Measurements from ENCODE around the gene PPM1B.
"Not testable (repeated sequence)": the region's sequence is repeated elsewhere in the genome, so short reads cannot be mapped to it uniquely, and the experiment has no call there.

The PPM1B gene

GRCh38 chr2:44203542-44203941 is 34.9 kb downstream of the PPM1B start:
- DNase-seq = no peak

- DNase-seq = no peak
Measured at GRCh38 chr2:44205169-44205568, 36.5 kb downstream of the PPM1B start.

GRCh38 chr2:44207102-44207501 is 38.4 kb downstream of the PPM1B start:
- DNase-seq = no peak

GRCh38 chr2:44207648-44208047 is 39.0 kb downstream of the PPM1B start:
- not testable (repeated sequence) for DNase-seq

- DNase-seq = no peak
Measured at GRCh38 chr2:44210362-44210761, 41.7 kb downstream of the PPM1B start.

GRCh38 chr2:44211183-44211582 is 42.5 kb downstream of the PPM1B start:
- DNase-seq = no peak

GRCh38 chr2:44212302-44212701 is 43.6 kb downstream of the PPM1B start:
- no peak for DNase-seq

GRCh38 chr2:44215827-44216226 is 47.2 kb downstream of the PPM1B start:
- no peak for DNase-seq

- DNase-seq = no peak
Measured at GRCh38 chr2:44218771-44219170, 50.1 kb downstream of the PPM1B start.

- DNase-seq = no peak
Measured at GRCh38 chr2:44226753-44227152, 58.1 kb downstream of the PPM1B start.

- no peak for DNase-seq
Measured at GRCh38 chr2:44230378-44230777, 61.7 kb downstream of the PPM1B start.

GRCh38 chr2:44233450-44234128 is 64.9 kb downstream of the PPM1B start:
- no peak for DNase-seq

GRCh38 chr2:44237221-44237620 is 68.5 kb downstream of the PPM1B start:
- peak; percentile 31 for DNase-seq

GRCh38 chr2:44242904-44243303 is 74.2 kb downstream of the PPM1B start:
- no peak for DNase-seq

- DNase-seq = peak; percentile 47
Measured at GRCh38 chr2:44244135-44244871, 75.6 kb downstream of the PPM1B start.

GRCh38 chr2:44245083-44245861 is 76.6 kb downstream of the PPM1B start:
- no peak for DNase-seq

GRCh38 chr2:44246436-44246835 is 77.8 kb downstream of the PPM1B start:
- no peak for DNase-seq

- no peak for DNase-seq
Measured at GRCh38 chr2:44246840-44247369, 78.2 kb downstream of the PPM1B start.

GRCh38 chr2:44247924-44248323 is 79.2 kb downstream of the PPM1B start:
- no peak for DNase-seq

GRCh38 chr2:44249269-44249668 is 80.6 kb downstream of the PPM1B start:
- not testable (repeated sequence) for DNase-seq

- no peak for DNase-seq
Measured at GRCh38 chr2:44250376-44250775, 81.7 kb downstream of the PPM1B start.

- no peak for DNase-seq
Measured at GRCh38 chr2:44254023-44254422, 85.3 kb downstream of the PPM1B start.

- DNase-seq = not testable (repeated sequence)
Measured at GRCh38 chr2:44255704-44256103, 87.0 kb downstream of the PPM1B start.

All from activated gamma-delta T cell treated with Interleukin-2 at 50 U/mL for 16 hours (primary cell).